IMR-90 (cell line): ENCODE measurements around the gene KRTAP10-11. TPM values are rescaled to one million over a fixed set of nuclear protein-coding genes. Genes with fewer than 3 reads are reported as not detected.

Experiments
- ATAC-seq: fragments of 200-7000 bp; cut with Tn5 transposase; 2 replicates; pipeline ENCODE4 v1.9.1; 2020; ENCODE audit warnings: low read depth, mild to moderate bottlenecking, moderate library complexity
- BruUV-seq: library from RNA; stranded (reverse); fragments of 400-500 nt; replicated peaks from 2 replicates; lab custom pipeline; 2021; lab: Mats Ljungman, UMichigan
- CTCF ChIA-PET: fragments of 300-600 bp; formaldehyde crosslinking; extraction: SDS; loops from one replicate; lab custom pipeline; 2021; ENCODE audit warnings: antibody characterized with exemption; lab: Yijun Ruan, JAX
- POLR2A ChIA-PET: fragments of 300-600 bp; sonication (Branson Sonifier 250); formaldehyde crosslinking; loops from one replicate; lab custom pipeline; 2022; ENCODE audit warnings: antibody characterized with exemption; ENCODE audit not compliant: unreplicated experiment; lab: Charles Lee
- DNase-seq: peaks from one replicate; pipeline ENCODE4 v3.0.0; 2013
- H2AFZ ChIP-seq: replicated peaks from 2 replicates; pipeline ENCODE3; 2013; ENCODE audit warnings: low read length, mild to moderate bottlenecking; ENCODE audit not compliant: poor library complexity
- H2AK5ac ChIP-seq: 2 replicates; pipeline ENCODE4 v1.6.1; 2013; ENCODE audit warnings: low read depth, low read length, inconsistent platforms
- H2AK9ac ChIP-seq: replicated peaks from 2 replicates; pipeline ENCODE3; 2013; ENCODE audit warnings: mild to moderate bottlenecking, low read depth, low read length, moderate library complexity; ENCODE audit not compliant: poor library complexity
- H2BK120ac ChIP-seq: 2 replicates; pipeline ENCODE4 v1.6.1; 2013; ENCODE audit warnings: low read depth, low read length, inconsistent platforms
- H2BK15ac ChIP-seq: 3 replicates; pipeline ENCODE4 v1.6.1; 2013; ENCODE audit warnings: low read depth, low read length, inconsistent platforms
- H2BK20ac ChIP-seq: 2 replicates; pipeline ENCODE4 v1.6.1; 2013; ENCODE audit warnings: low read depth, mild to moderate bottlenecking, inconsistent platforms, low read length, moderate library complexity
- H2BK5ac ChIP-seq: 2 replicates; pipeline ENCODE4 v1.6.1; 2013; ENCODE audit warnings: mild to moderate bottlenecking, low read depth, low read length, inconsistent platforms; ENCODE audit not compliant: poor library complexity, severe bottlenecking
- H3K14ac ChIP-seq: replicated peaks from 2 replicates; pipeline ENCODE4 v1.6.1; 2013; ENCODE audit warnings: low read depth, low read length, inconsistent platforms
- H3K18ac ChIP-seq: 2 replicates; pipeline ENCODE4 v1.6.1; 2013; ENCODE audit warnings: low read depth, low read length, control low read depth
- H3K23ac ChIP-seq: 2 replicates; pipeline ENCODE4 v1.6.1; 2013; ENCODE audit warnings: low read depth, low read length, inconsistent platforms
- H3K27ac ChIP-seq: 2 replicates; pipeline ENCODE4 v1.5.1; 2013; ENCODE audit warnings: mild to moderate bottlenecking, control low read depth, low read length; ENCODE audit not compliant: insufficient read depth
- H3K27me3 ChIP-seq: 2 replicates; pipeline ENCODE4 v1.6.1; 2013; ENCODE audit warnings: low read length; ENCODE audit not compliant: control insufficient read depth, insufficient read depth
- H3K36me3 ChIP-seq: 2 replicates; pipeline ENCODE4 v1.6.1; 2013; ENCODE audit warnings: low read length, mixed read lengths; ENCODE audit not compliant: control insufficient read depth, insufficient read depth
- H3K4ac ChIP-seq: 2 replicates; pipeline ENCODE4 v1.6.1; 2013; ENCODE audit warnings: low read depth, low read length, inconsistent platforms
- H3K4me1 ChIP-seq: 2 replicates; pipeline ENCODE4 v1.6.1; 2013; ENCODE audit warnings: low read length, mixed read lengths; ENCODE audit not compliant: control insufficient read depth, insufficient read depth
- H3K4me2 ChIP-seq: 2 replicates; pipeline ENCODE4 v1.6.1; 2013; ENCODE audit warnings: low read depth, mild to moderate bottlenecking, control low read depth, low read length, moderate library complexity
- H3K4me3 ChIP-seq: 2 replicates; pipeline ENCODE4 v1.5.1; 2013; ENCODE audit warnings: low read depth, mild to moderate bottlenecking, control low read depth, low read length, moderate library complexity; ENCODE audit not compliant: insufficient read depth
- H3K56ac ChIP-seq: 2 replicates; pipeline ENCODE4 v1.6.1; 2013; ENCODE audit warnings: low read length, inconsistent platforms; ENCODE audit not compliant: insufficient read depth; ENCODE audit errors: extremely low read depth
- H3K79me1 ChIP-seq, 2 experiments: 2 replicates each; pipeline ENCODE4 v1.6.1; 2013; ENCODE audit warnings: low read length in 2 of 2, inconsistent platforms in 1 of 2, low read depth in 1 of 2
- H3K9ac ChIP-seq: 2 replicates; pipeline ENCODE4 v1.6.1; 2013; ENCODE audit warnings: low read depth, low read length, control low read depth
- H3K9me1 ChIP-seq: 2 replicates; pipeline ENCODE4 v1.6.1; 2013; ENCODE audit warnings: low read length, inconsistent platforms; ENCODE audit not compliant: insufficient read depth
- H3K9me3 ChIP-seq: 2 replicates; pipeline ENCODE4 v1.6.1; 2013; ENCODE audit warnings: low read length; ENCODE audit not compliant: control insufficient read depth, insufficient read depth
- H4K20me1 ChIP-seq: 2 replicates; pipeline ENCODE4 v1.6.1; 2013; ENCODE audit warnings: low read length, inconsistent platforms; ENCODE audit not compliant: insufficient read depth
- H4K5ac ChIP-seq: 2 replicates; pipeline ENCODE4 v1.6.1; 2013; ENCODE audit warnings: mild to moderate bottlenecking, low read depth, low read length, control low read depth
- H4K8ac ChIP-seq, 2 experiments: 2 replicates each; pipeline ENCODE4 v1.6.1; 2013; ENCODE audit warnings: low read depth in 2 of 2, low read length in 2 of 2, control low read depth in 1 of 2, inconsistent platforms in 1 of 2
- H4K91ac ChIP-seq: 2 replicates; pipeline ENCODE4 v1.6.1; 2013; ENCODE audit warnings: low read depth, low read length, inconsistent platforms; ENCODE audit not compliant: insufficient read depth
- BHLHE40 ChIP-seq: fragments of 150-350 bp; IDR thresholded peaks from 2 replicates; pipeline ENCODE4 v1.6.1; 2016; ENCODE audit warnings: mild to moderate bottlenecking, low read depth, low read length
- CEBPB ChIP-seq: IDR thresholded peaks from 2 replicates; pipeline ENCODE4 v1.6.1; 2012; ENCODE audit warnings: low read depth, low read length, improper control_type of control experiment
- CHD1 ChIP-seq: IDR thresholded peaks from 2 replicates; pipeline ENCODE4 v1.6.1; 2012; ENCODE audit warnings: low read depth, low read length, improper control_type of control experiment
- CTCF ChIP-seq: conservative IDR thresholded peaks from 2 replicates; pipeline ENCODE4 v1.5.1; 2012; ENCODE audit warnings: mild to moderate bottlenecking, low read depth, low read length, improper control_type of control experiment
- ELK1 ChIP-seq: fragments of 150-350 bp; IDR thresholded peaks from 2 replicates; pipeline ENCODE4 v1.6.1; 2016; ENCODE audit warnings: low read depth, mild to moderate bottlenecking, low read length, moderate library complexity, borderline replicate concordance
- FOS ChIP-seq: fragments of 150-350 bp; IDR thresholded peaks from 2 replicates; pipeline ENCODE4 v1.6.1; 2016; ENCODE audit warnings: low read depth, low read length
- MAFK ChIP-seq: IDR thresholded peaks from 2 replicates; pipeline ENCODE4 v1.6.1; 2012; ENCODE audit warnings: low read depth, low read length, improper control_type of control experiment
- MAZ ChIP-seq: IDR thresholded peaks from 2 replicates; pipeline ENCODE4 v1.6.1; 2012; ENCODE audit warnings: low read depth, mild to moderate bottlenecking, low read length, improper control_type of control experiment, moderate library complexity, borderline replicate concordance
- MXI1 ChIP-seq: IDR thresholded peaks from 2 replicates; pipeline ENCODE4 v1.6.1; 2012; ENCODE audit warnings: low read depth, mild to moderate bottlenecking, low read length, moderate library complexity, borderline replicate concordance
- NFE2L2 ChIP-seq: fragments of 150-350 bp; IDR thresholded peaks from 2 replicates; pipeline ENCODE4 v1.6.1; 2016; ENCODE audit warnings: low read depth, mild to moderate bottlenecking, low read length
- POLR2A ChIP-seq: IDR thresholded peaks from 2 replicates; pipeline ENCODE4 v1.6.1; 2012; ENCODE audit warnings: mild to moderate bottlenecking, low read depth, low read length
- RAD21 ChIP-seq: IDR thresholded peaks from 2 replicates; pipeline ENCODE4 v1.6.1; 2012; ENCODE audit warnings: low read length, improper control_type of control experiment
- RCOR1 ChIP-seq: IDR thresholded peaks from 2 replicates; pipeline ENCODE4 v1.6.1; 2012; ENCODE audit warnings: mild to moderate bottlenecking, low read length, improper control_type of control experiment; ENCODE audit not compliant: insufficient replicate concordance
- RFX5 ChIP-seq: IDR thresholded peaks from 2 replicates; pipeline ENCODE4 v1.8.0; 2012; ENCODE audit warnings: low read depth, mild to moderate bottlenecking, low read length, moderate library complexity
- SMC3 ChIP-seq: fragments of 150-350 bp; IDR thresholded peaks from 2 replicates; pipeline ENCODE4 v1.6.1; 2016; ENCODE audit warnings: low read depth, mild to moderate bottlenecking, antibody characterized with exemption, low read length, moderate library complexity
- USF2 ChIP-seq: fragments of 150-350 bp; IDR thresholded peaks from 2 replicates; pipeline ENCODE4 v1.6.1; 2017; ENCODE audit warnings: mild to moderate bottlenecking, antibody characterized with exemption, low read length, low read depth
- dilution Hi-C: fragments of 300-500 bp; cut with HindIII; formaldehyde crosslinking; loops from one replicate; pipeline ENCODE4 v1.14.3; 2018; ENCODE audit warnings: low sequenced_read_pairs; ENCODE audit not compliant: unreplicated experiment
- in situ Hi-C: fragments of 300-500 bp; cut with MboI; formaldehyde crosslinking; loops from 3 replicates; pipeline ENCODE4 v1.14.3; 2019; ENCODE audit warnings: low sequenced_read_pairs, inconsistent platforms, mixed read lengths
- intact Hi-C: fragments of 100-400 bp; cut with micrococcal nuclease; formaldehyde crosslinking; loops from 2 replicates; pipeline ENCODE4 v1.10.0; 2022
- polyA plus RNA-seq, 3 experiments: library from polyadenylated mRNA; depleted of rRNA; stranded (reverse); fragments of >200 nt; gene quantifications; 2 replicates each; pipeline ENCODE4 v1.2.3, GENCODE V29; 2012; ENCODE audit warnings: low replicate concordance in 1 of 3
- total RNA-seq: library from RNA; depleted of rRNA; stranded (reverse); fragments of >200 nt; gene quantifications from 2 replicates; pipeline ENCODE4 v1.2.3, GENCODE V29; 2012

Gene KRTAP10-11
- total and polyA plus RNA-seq, 2 of the 4 experiments (the other 2 are of a cell fraction) = not detected

- no TSS peak for BruUV-seq
- in situ Hi-C loops (no loop called here), dilution Hi-C loops (no loop called here), intact Hi-C loops (no loop called here)
- Histone ChIP-seq H4K20me1 (no peaks in the 10 kb centered on the region), H2AK5ac (no peak overlapping the region), H3K23ac (no peak overlapping the region), H3K4me1 (no peaks in the 10 kb centered on the region), H3K56ac (no peak overlapping the region), H2BK15ac (no peak overlapping the region), H3K27me3 (peaks cover 2% of the 10 kb centered on the region; the same call in 1 of the 2 replicates), H2AFZ (no peak overlapping the region), H3K4ac (no peak overlapping the region), H2AK9ac (no peak overlapping the region), H3K27ac (no peak overlapping the region), H2BK5ac (no peak overlapping the region), H3K14ac (no peak overlapping the region), H3K9me3 (0 out of 2 replicates have a peak, but pooled peaks cover 1% of the 10 kb centered on the region), H3K36me3 (no peaks in the 10 kb centered on the region), H4K91ac (no peak overlapping the region), H4K8ac (no peak overlapping the region), H4K5ac (no peak overlapping the region), H2BK120ac (no peak overlapping the region), H3K4me3 (no peak overlapping the region), H3K18ac (no peak overlapping the region), H3K9me1 (no peaks in the 10 kb centered on the region), H3K79me1 (no peaks in the 10 kb centered on the region), H3K4me2 (no peak overlapping the region), H3K9ac (no peak overlapping the region), H2BK20ac (no peak overlapping the region)
- ChIA-PET POLR2A (no interaction called here), CTCF (no interaction called here)
- DNase-seq (no peak), ATAC-seq (no peak)
- TF ChIP-seq RAD21 = no peak
- TF ChIP-seq USF2 = no peak
- no peak for TF ChIP-seq RCOR1
- TF ChIP-seq RFX5 = no peak
- TF ChIP-seq POLR2A = no peak
- TF ChIP-seq FOS = no peak
- no peak for TF ChIP-seq MAZ
- TF ChIP-seq BHLHE40 = no peak
- no peak for TF ChIP-seq CHD1
- no peak for TF ChIP-seq CTCF
- TF ChIP-seq NFE2L2 = no peak
- TF ChIP-seq CEBPB = no peak
- no peak for TF ChIP-seq MAFK
- TF ChIP-seq SMC3 = no peak
- no peak for TF ChIP-seq ELK1
- no peak for TF ChIP-seq MXI1
Measured at GRCh38 chr21:44623575-44623974, 22.6 kb upstream of the KRTAP10-11 start.
